ENCODE data around the gene CD2. TPM values are rescaled to one million over a fixed set of nuclear protein-coding genes. Genes with fewer than 3 reads are reported as not detected.

CD2 gene
- total RNA-seq, 1 donor from 2014 or later: not detected

DNA sequence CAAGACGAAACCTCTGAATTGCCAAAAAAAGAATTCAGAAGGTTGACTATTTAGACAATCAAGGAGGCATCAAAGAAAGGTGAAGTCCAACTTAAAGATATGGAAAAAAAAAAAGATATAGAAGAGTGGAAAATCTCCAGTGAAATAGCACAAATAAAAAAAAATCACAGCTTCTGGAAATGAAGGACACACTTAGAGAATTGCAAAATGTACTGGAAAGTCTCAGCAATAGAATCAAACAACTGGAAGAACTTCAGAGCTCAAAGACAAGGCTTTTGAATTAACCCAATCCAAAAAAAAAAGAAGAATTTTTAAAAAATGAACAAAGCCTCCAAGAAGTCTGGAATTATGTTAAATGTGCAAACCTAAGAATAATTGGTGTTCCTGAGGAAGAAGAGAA, 31.8 kb downstream of the CD2 start:
- Mint-ChIP-seq H3K27me3 (ENCODE audit: unreplicated experiment) (no peaks in the 10 kb centered on the region), H3K9me3 (ENCODE audit: unreplicated experiment) (peaks cover 1% of the 10 kb centered on the region), H3K27ac (ENCODE audit: unreplicated experiment) (no peak overlapping the region), H3K4me3 (ENCODE audit: unreplicated experiment) (no peak overlapping the region), H3K36me3 (ENCODE audit: unreplicated experiment) (peaks cover 16% of the 10 kb centered on the region), H3K4me1 (ENCODE audit: low read depth, unreplicated experiment) (no peaks in the 10 kb centered on the region)
- DNase-seq: no peak
- TF ChIP-seq, protein P1, sequence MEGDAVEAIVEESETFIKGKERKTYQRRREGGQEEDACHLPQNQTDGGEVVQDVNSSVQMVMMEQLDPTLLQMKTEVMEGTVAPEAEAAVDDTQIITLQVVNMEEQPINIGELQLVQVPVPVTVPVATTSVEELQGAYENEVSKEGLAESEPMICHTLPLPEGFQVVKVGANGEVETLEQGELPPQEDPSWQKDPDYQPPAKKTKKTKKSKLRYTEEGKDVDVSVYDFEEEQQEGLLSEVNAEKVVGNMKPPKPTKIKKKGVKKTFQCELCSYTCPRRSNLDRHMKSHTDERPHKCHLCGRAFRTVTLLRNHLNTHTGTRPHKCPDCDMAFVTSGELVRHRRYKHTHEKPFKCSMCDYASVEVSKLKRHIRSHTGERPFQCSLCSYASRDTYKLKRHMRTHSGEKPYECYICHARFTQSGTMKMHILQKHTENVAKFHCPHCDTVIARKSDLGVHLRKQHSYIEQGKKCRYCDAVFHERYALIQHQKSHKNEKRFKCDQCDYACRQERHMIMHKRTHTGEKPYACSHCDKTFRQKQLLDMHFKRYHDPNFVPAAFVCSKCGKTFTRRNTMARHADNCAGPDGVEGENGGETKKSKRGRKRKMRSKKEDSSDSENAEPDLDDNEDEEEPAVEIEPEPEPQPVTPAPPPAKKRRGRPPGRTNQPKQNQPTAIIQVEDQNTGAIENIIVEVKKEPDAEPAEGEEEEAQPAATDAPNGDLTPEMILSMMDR (IDR thresholded peaks at IDR 0.05; ENCODE audit: partially characterized antibody, unreplicated experiment): no peak

- no peak for DNase-seq
- Mint-ChIP-seq H3K36me3 (ENCODE audit: unreplicated experiment) (no peaks in the 10 kb centered on the region), H3K9me3 (ENCODE audit: unreplicated experiment) (no peaks in the 10 kb centered on the region), H3K4me1 (ENCODE audit: low read depth, unreplicated experiment) (no peaks in the 10 kb centered on the region), H3K27ac (ENCODE audit: unreplicated experiment) (no peak overlapping the region), H3K27me3 (ENCODE audit: unreplicated experiment) (no peaks in the 10 kb centered on the region), H3K4me3 (ENCODE audit: unreplicated experiment) (no peak overlapping the region)
- TF ChIP-seq, protein P1 (IDR thresholded peaks at IDR 0.05; ENCODE audit: partially characterized antibody, unreplicated experiment): no peak
Observed at GRCh38 chr1:116791727-116792126, 37.5 kb downstream of the CD2 start.

DNA sequence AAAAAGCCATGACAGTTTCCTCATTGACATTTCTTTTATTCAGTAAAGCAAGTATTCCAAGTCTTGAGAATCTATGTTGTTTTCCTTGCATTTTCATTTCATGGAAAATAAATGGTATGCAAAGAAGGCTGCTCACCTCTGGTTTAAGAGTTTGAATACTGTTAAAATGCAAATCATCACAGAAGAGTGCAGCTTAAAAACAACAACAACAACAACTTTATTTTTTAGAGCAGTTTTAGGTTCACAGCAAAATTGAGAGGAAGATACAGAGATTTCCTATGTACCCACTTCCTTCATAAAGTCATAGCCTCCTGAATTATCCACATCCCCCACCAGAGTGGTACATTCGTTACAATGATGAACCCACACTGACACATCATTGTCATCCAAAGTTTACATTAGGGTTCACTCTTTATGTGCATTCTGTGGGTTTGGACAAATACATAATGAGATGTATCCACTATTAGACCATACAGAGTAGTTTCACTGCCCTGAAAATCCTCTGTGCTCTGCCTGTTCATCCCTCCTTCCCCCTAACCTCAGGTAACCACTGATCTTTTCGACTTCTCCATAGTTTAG, 39.2 kb downstream of the CD2 start:
- TF ChIP-seq, protein P1 (IDR thresholded peaks at IDR 0.05; ENCODE audit: partially characterized antibody, unreplicated experiment): no peak
- no peaks in the 10 kb centered on the region for H3K4me1 Mint-ChIP-seq (ENCODE audit: low read depth, unreplicated experiment)
- H3K9me3 Mint-ChIP-seq (ENCODE audit: unreplicated experiment): no peaks in the 10 kb centered on the region
- no peak overlapping the region for H3K27ac Mint-ChIP-seq (ENCODE audit: unreplicated experiment)
- H3K4me3 Mint-ChIP-seq (ENCODE audit: unreplicated experiment): no peak overlapping the region
- no peaks in the 10 kb centered on the region for H3K36me3 Mint-ChIP-seq (ENCODE audit: unreplicated experiment)
- H3K27me3 Mint-ChIP-seq (ENCODE audit: unreplicated experiment): no peaks in the 10 kb centered on the region
- DNase-seq: no peak

GRCh38 chr1:116794371-116794770, 40.1 kb downstream of the CD2 start:
- Mint-ChIP-seq H3K4me1 (ENCODE audit: low read depth, unreplicated experiment) (no peaks in the 10 kb centered on the region), H3K9me3 (ENCODE audit: unreplicated experiment) (no peaks in the 10 kb centered on the region), H3K27me3 (ENCODE audit: unreplicated experiment) (no peaks in the 10 kb centered on the region), H3K36me3 (ENCODE audit: unreplicated experiment) (no peaks in the 10 kb centered on the region), H3K27ac (ENCODE audit: unreplicated experiment) (no peak overlapping the region), H3K4me3 (ENCODE audit: unreplicated experiment) (no peak overlapping the region)
- TF ChIP-seq, protein P1 (IDR thresholded peaks at IDR 0.05; ENCODE audit: partially characterized antibody, unreplicated experiment): no peak
- DNase-seq: no peak

DNA sequence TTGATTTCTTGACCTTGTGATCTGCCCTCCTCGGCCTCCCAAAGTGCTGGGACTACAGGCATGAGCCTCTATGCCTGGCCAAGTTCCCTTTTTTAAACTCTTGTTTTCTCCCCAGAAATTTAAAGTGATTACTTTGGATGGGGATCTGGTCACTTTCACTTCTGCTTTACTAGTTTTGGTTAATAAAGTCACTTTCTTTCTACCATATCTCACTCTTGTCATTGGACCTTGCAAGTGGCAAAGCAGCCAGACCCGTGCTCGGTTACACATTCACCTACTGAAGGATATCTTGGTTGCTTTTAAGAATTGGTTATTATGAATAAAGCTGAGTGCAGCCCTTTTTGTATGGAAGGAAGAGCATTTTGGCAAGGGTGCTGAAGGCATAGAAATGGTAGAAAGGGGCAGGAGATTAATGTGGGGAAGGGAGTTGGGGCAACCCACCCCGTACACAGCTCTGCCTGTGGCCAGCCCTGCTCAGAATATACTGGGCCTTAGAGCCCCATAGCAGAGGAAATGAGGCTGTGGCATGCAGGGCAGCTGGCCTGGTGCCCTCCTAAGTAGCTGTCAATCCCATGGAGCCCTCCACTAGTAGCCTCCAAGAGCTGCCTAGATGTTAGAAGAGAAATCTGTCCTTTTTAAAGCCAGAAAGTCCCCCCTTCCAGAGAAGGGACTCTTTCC, 40.7 kb downstream of the CD2 start:
- no peak overlapping the region for H3K27ac Mint-ChIP-seq (ENCODE audit: unreplicated experiment)
- H3K9me3 Mint-ChIP-seq (ENCODE audit: unreplicated experiment): peaks cover 2% of the 10 kb centered on the region

More for the DNA sequence above, 40.7 kb downstream of the CD2 start:
- TF ChIP-seq, protein P1 (IDR thresholded peaks at IDR 0.05; ENCODE audit: partially characterized antibody, unreplicated experiment): no peak
- H3K4me3 Mint-ChIP-seq (ENCODE audit: unreplicated experiment): no peak overlapping the region
- no peaks in the 10 kb centered on the region for H3K4me1 Mint-ChIP-seq (ENCODE audit: low read depth, unreplicated experiment)
- no peak for DNase-seq
- no peaks in the 10 kb centered on the region for H3K27me3 Mint-ChIP-seq (ENCODE audit: unreplicated experiment)
- H3K36me3 Mint-ChIP-seq (ENCODE audit: unreplicated experiment): no peaks in the 10 kb centered on the region
